HepG2 (cell line): ENCODE results near the gene PSD4. TPM values are rescaled to one million over a fixed set of nuclear protein-coding genes. Genes with fewer than 3 reads are reported as not detected.

Source experiments
- ASH2L ChIP-seq: fragments of 300-600, 200-600 bp; sonication (generic); IDR thresholded peaks from 2 replicates; pipeline ENCODE4 v1.7.0; 2017; ENCODE audit warnings: low read depth, mild to moderate bottlenecking, moderate library complexity, mixed read lengths, low read length; ENCODE audit not compliant: insufficient read length
- ATF1 ChIP-seq: IDR thresholded peaks from 2 replicates; pipeline ENCODE4 v1.6.1; 2016; ENCODE audit warnings: mild to moderate bottlenecking, control low read depth
- CC2D1A ChIP-seq: sonication (generic); formaldehyde crosslinking; IDR thresholded peaks from 2 replicates; pipeline ENCODE4 v1.8.1; 2023; ENCODE audit warnings: mild to moderate bottlenecking, missing genetic modification reagents
- CENPX ChIP-seq: sonication (generic); formaldehyde crosslinking; IDR thresholded peaks from 2 replicates; pipeline ENCODE4 v1.9.0; 2021; ENCODE audit warnings: mild to moderate bottlenecking, missing genetic modification reagents, moderate library complexity
- CREB1 ChIP-seq, 2 experiments: fragments of 450-650 bp in 1 of 2; IDR thresholded peaks; 2 replicates each; pipeline ENCODE4 v1.6.1; 2016 to 2017; ENCODE audit warnings: control low read depth in 1 of 2, mild to moderate bottlenecking in 1 of 2, missing compliant biosample characterization in 1 of 2, missing genetic modification characterization in 1 of 2
- HDAC6 ChIP-seq: fragments of 200-600 bp; sonication (generic); IDR thresholded peaks from 2 replicates; pipeline ENCODE4 v1.7.0; 2017; ENCODE audit warnings: mild to moderate bottlenecking, antibody characterized with exemption, low read length, low read depth
- KDM3A ChIP-seq: IDR thresholded peaks from 2 replicates; pipeline ENCODE4 v1.6.1; 2018; ENCODE audit warnings: low read depth, missing compliant biosample characterization
- MLLT10 ChIP-seq: sonication (generic); formaldehyde crosslinking; IDR thresholded peaks from 2 replicates; pipeline ENCODE4 v1.4.0; 2020; ENCODE audit warnings: missing genetic modification reagents
- NCOA5 ChIP-seq: sonication (generic); formaldehyde crosslinking; IDR thresholded peaks from 2 replicates; pipeline ENCODE4 v1.4.0; 2020; ENCODE audit warnings: missing genetic modification reagents
- NFATC3 ChIP-seq: sonication (generic); formaldehyde crosslinking; IDR thresholded peaks from 2 replicates; pipeline ENCODE4 v1.5.1; 2020; ENCODE audit warnings: mild to moderate bottlenecking, missing genetic modification reagents
- NR2C2 ChIP-seq: sonication (generic); formaldehyde crosslinking; IDR thresholded peaks from 2 replicates; pipeline ENCODE4 v1.4.0; 2020; ENCODE audit warnings: missing genetic modification reagents, mild to moderate bottlenecking, moderate library complexity, borderline replicate concordance
- SKI ChIP-seq: fragments of 450-650 bp; IDR thresholded peaks from one replicate; pipeline ENCODE4 v1.6.1; 2018; ENCODE audit warnings: mild to moderate bottlenecking; ENCODE audit not compliant: partially characterized antibody
- SNRNP70 ChIP-seq: fragments of 200-400 bp; formaldehyde crosslinking; IDR thresholded peaks from 2 replicates; pipeline ENCODE4 v1.6.1; 2017; ENCODE audit warnings: mild to moderate bottlenecking, low read depth, low read length, moderate library complexity
- SPEN ChIP-seq: sonication (generic); formaldehyde crosslinking; IDR thresholded peaks from 2 replicates; pipeline ENCODE4 v1.5.1; 2020; ENCODE audit warnings: low read depth, mild to moderate bottlenecking, missing genetic modification reagents
- STAG1 ChIP-seq: sonication (generic); formaldehyde crosslinking; IDR thresholded peaks from 2 replicates; pipeline ENCODE4 v1.4.0; 2020; ENCODE audit warnings: missing genetic modification reagents
- TAF1 ChIP-seq: sonication (generic); formaldehyde crosslinking; IDR thresholded peaks from 2 replicates; pipeline ENCODE4 v1.4.0; 2020; ENCODE audit warnings: missing genetic modification reagents
- THAP9 ChIP-seq: sonication (generic); formaldehyde crosslinking; IDR thresholded peaks from 2 replicates; pipeline ENCODE4; 2020; ENCODE audit warnings: missing genetic modification reagents, mild to moderate bottlenecking, borderline replicate concordance
- ZFP36L2 ChIP-seq: sonication (generic); formaldehyde crosslinking; IDR thresholded peaks from 2 replicates; pipeline ENCODE4 v1.4.0; 2020; ENCODE audit warnings: missing genetic modification reagents
- ZNF577 ChIP-seq: sonication (generic); formaldehyde crosslinking; IDR thresholded peaks from 2 replicates; pipeline ENCODE4 v1.4.0; 2020; ENCODE audit warnings: mild to moderate bottlenecking, low read depth, missing genetic modification reagents, borderline replicate concordance
- ZNF615 ChIP-seq: sonication (generic); formaldehyde crosslinking; IDR thresholded peaks from 2 replicates; pipeline ENCODE4 v1.5.0; 2020; ENCODE audit warnings: mild to moderate bottlenecking, missing genetic modification reagents, borderline replicate concordance
- ZNF747 ChIP-seq: sonication (generic); formaldehyde crosslinking; IDR thresholded peaks from 2 replicates; pipeline ENCODE4 v1.8.1; 2023; ENCODE audit warnings: missing genetic modification reagents, mild to moderate bottlenecking, borderline replicate concordance
- ZNF790 ChIP-seq: sonication (generic); formaldehyde crosslinking; IDR thresholded peaks from 2 replicates; pipeline ENCODE4 v1.8.0; 2022; ENCODE audit warnings: missing genetic modification reagents, mild to moderate bottlenecking, borderline replicate concordance
- ZSCAN30 ChIP-seq: sonication (generic); formaldehyde crosslinking; IDR thresholded peaks from 2 replicates; pipeline ENCODE4 v1.5.0; 2020; ENCODE audit warnings: mild to moderate bottlenecking, missing genetic modification reagents
- polyA plus RNA-seq, 8 experiments: library from polyadenylated mRNA; depleted of rRNA in 3 of 8; stranded (reverse) in 7 of 8; unstranded in 1 of 8; fragments of >200 nt; fragmentation: Illumina TruSeq in 4 of 8; extraction: Trizol in 4 of 8; gene quantifications; 2 replicates each; pipeline versions ENCODE4 v1.2.1 to v1.2.3, GENCODE V29; 2011 to 2016; ENCODE audit warnings: low read depth in 4 of 8, missing spikeins in 1 of 8, mixed read lengths in 1 of 8; ENCODE audit not compliant: insufficient read depth in 1 of 8
- total RNA-seq, 5 experiments: library from RNA; depleted of rRNA; stranded (reverse); fragments of >200 nt; fragmentation: Illumina TruSeq; extraction: Trizol; gene quantifications; 2 replicates each; pipeline ENCODE4 v1.2.3, GENCODE V29; 2016; ENCODE audit warnings: low read depth in 1 of 5
- TF ChIP-seq, protein P1 (sequence below): sonication (generic); formaldehyde crosslinking; IDR thresholded peaks from 2 replicates; pipeline ENCODE4 v1.8.1; 2023; ENCODE audit warnings: missing genetic modification reagents, mild to moderate bottlenecking, borderline replicate concordance
- TF ChIP-seq, protein P2 (sequence below): sonication (generic); formaldehyde crosslinking; IDR thresholded peaks from 2 replicates; pipeline ENCODE4 v1.5.1; 2020; ENCODE audit warnings: mild to moderate bottlenecking, missing genetic modification reagents, moderate library complexity

Gene PSD4
- total and polyA plus RNA-seq, 2 of the 13 experiments (the other 11 are each of a cell fraction or from before 2014, with no cell fraction given), result 5.8 to 9.4 TPM

- TF ChIP-seq MLLT10 (CRISPR knock-in tag) (no peak), CENPX (no peak), ZNF577 (CRISPR knock-in tag) (no peak), CC2D1A (CRISPR knock-in tag) (no peak), ZNF747 (no peak), ZFP36L2 (CRISPR knock-in tag) (no peak), STAG1 (CRISPR knock-in tag) (no peak), ATF1 (no peak), KDM3A (CRISPR knock-in tag) (peak; percentile 76; the same call in 1 of the 2 replicates), ZNF615 (CRISPR knock-in tag) (peak; percentile 60; the same call in 1 of the 2 replicates), CREB1 (IDR thresholded peaks at IDR 0.05) (no peak), CREB1 (CRISPR knock-in tag; IDR thresholded peaks at IDR 0.05) (no peak), THAP9 (CRISPR knock-in tag) (peak; percentile 53; the same call in 1 of the 2 replicates), ZNF790 (CRISPR knock-in tag) (no peak), HDAC6 (no peak), NFATC3 (CRISPR knock-in tag) (no peak), SKI (no peak), ASH2L (peak; percentile 28), SNRNP70 (no peak), SPEN (CRISPR knock-in tag) (no peak; the same call in 1 of the 2 replicates), NCOA5 (CRISPR knock-in tag) (no peak), ZSCAN30 (CRISPR knock-in tag) (no peak), NR2C2 (peak; percentile 91), TAF1 (CRISPR knock-in tag) (peak; percentile 75)
- TF ChIP-seq, protein P1, sequence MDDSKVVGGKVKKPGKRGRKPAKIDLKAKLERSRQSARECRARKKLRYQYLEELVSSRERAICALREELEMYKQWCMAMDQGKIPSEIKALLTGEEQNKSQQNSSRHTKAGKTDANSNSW (CRISPR knock-in tag), result no peak
- TF ChIP-seq, protein P2, sequence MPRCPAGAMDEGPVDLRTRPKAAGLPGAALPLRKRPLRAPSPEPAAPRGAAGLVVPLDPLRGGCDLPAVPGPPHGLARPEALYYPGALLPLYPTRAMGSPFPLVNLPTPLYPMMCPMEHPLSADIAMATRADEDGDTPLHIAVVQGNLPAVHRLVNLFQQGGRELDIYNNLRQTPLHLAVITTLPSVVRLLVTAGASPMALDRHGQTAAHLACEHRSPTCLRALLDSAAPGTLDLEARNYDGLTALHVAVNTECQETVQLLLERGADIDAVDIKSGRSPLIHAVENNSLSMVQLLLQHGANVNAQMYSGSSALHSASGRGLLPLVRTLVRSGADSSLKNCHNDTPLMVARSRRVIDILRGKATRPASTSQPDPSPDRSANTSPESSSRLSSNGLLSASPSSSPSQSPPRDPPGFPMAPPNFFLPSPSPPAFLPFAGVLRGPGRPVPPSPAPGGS, result no peak
Measured at GRCh38 chr2:113219889-113220641, 46.3 kb downstream of the PSD4 start (continued).
